ENCODE results near the gene SGMS2.

- TF ChIP-seq CTCF (IDR thresholded peaks at IDR 0.05) (no peak), POLR2AphosphoS5 (IDR thresholded peaks at IDR 0.05) (no peak), POLR2A (IDR thresholded peaks at IDR 0.05) (no peak), EP300 (IDR thresholded peaks at IDR 0.05) (no peak)
Measured at GRCh38 chr4:107793996-107794395, 30.7 kb upstream of the SGMS2 start.
